HEK293 (cell line): ENCODE data around the gene MBOAT2.

Experiments used
- CTCF ChIA-PET: fragments of 350-600 bp; formaldehyde crosslinking; extraction: SDS; loops from one replicate; lab custom pipeline; 2021; ENCODE audit warnings: antibody characterized with exemption; lab: Yijun Ruan, JAX
- POLR2A ChIA-PET: fragments of 300-600 bp; formaldehyde crosslinking; extraction: SDS; loops from one replicate; lab custom pipeline; 2020; ENCODE audit warnings: antibody characterized with exemption, inconsistent platforms; lab: Yijun Ruan, JAX
- H3K27ac ChIP-seq: fragments of 200-500 bp; sonication (Bioruptor generic); 2 replicates; pipeline ENCODE4 v1.5.1; 2014; ENCODE audit warnings: low read depth, low read length, control low read depth, inconsistent platforms; ENCODE audit errors: extremely low read depth
- H3K36me3 ChIP-seq, 2 experiments: fragments of 200-500 bp in 1 of 2; sonication (Bioruptor generic) in 1 of 2; 1 replicate in 1 of 2; 2 replicates in 1 of 2; pipeline ENCODE4 v1.5.1; 2014 to 2017; ENCODE audit warnings: inconsistent platforms in 2 of 2, low read length in 2 of 2; ENCODE audit not compliant: control insufficient read depth in 2 of 2, insufficient read depth in 1 of 2
- H3K4me1 ChIP-seq: fragments of 200-500 bp; sonication (Bioruptor generic); 2 replicates; pipeline ENCODE4 v1.5.1; 2014; ENCODE audit warnings: mild to moderate bottlenecking, low read length, inconsistent platforms; ENCODE audit not compliant: control insufficient read depth, insufficient read depth
- H3K4me3 ChIP-seq: 2 replicates; pipeline ENCODE4 v1.5.1; 2011; ENCODE audit warnings: low read depth, mild to moderate bottlenecking, control low read depth, low read length, moderate library complexity
- H3K9me3 ChIP-seq: fragments of 200-500 bp; sonication (Bioruptor generic); 2 replicates; pipeline ENCODE4 v1.5.1; 2014; ENCODE audit warnings: low read depth, low read length, inconsistent platforms; ENCODE audit not compliant: control insufficient read depth, insufficient read depth
- GLI2 ChIP-seq: fragments of 450-650 bp; formaldehyde crosslinking; IDR thresholded peaks from 2 replicates; pipeline ENCODE4; 2017; ENCODE audit warnings: missing biosample characterization, missing genetic modification characterization, low read depth, borderline replicate concordance
- HOXA7 ChIP-seq: sonication (generic); formaldehyde crosslinking; IDR thresholded peaks from 2 replicates; pipeline ENCODE4 v1.8.1; 2022; ENCODE audit warnings: missing genetic modification reagents, borderline replicate concordance
- MEIS1 ChIP-seq: sonication (generic); formaldehyde crosslinking; IDR thresholded peaks from 2 replicates; pipeline ENCODE4 v1.8.1; 2022; ENCODE audit warnings: missing genetic modification reagents, mild to moderate bottlenecking, borderline replicate concordance
- SALL2 ChIP-seq: fragments of 450-650 bp; formaldehyde crosslinking; IDR thresholded peaks from 2 replicates; pipeline ENCODE4 v1.5.0; 2017; ENCODE audit warnings: missing biosample characterization, mild to moderate bottlenecking, missing genetic modification characterization, borderline replicate concordance
- TRIM28 ChIP-seq: IDR thresholded peaks from 2 replicates; pipeline ENCODE4 v1.6.1; 2011; ENCODE audit warnings: low read length, control low read depth, borderline replicate concordance
- YY2 ChIP-seq: fragments of 450-650 bp; formaldehyde crosslinking; IDR thresholded peaks from 2 replicates; pipeline ENCODE4 v1.5.1; 2016; ENCODE audit warnings: missing biosample characterization, missing genetic modification characterization
- ZFP3 ChIP-seq: fragments of 450-650 bp; formaldehyde crosslinking; IDR thresholded peaks from 2 replicates; pipeline ENCODE4 v1.5.1; 2016; ENCODE audit warnings: low read depth, missing biosample characterization, missing genetic modification characterization
- ZNF112 ChIP-seq: fragments of 450-650 bp; formaldehyde crosslinking; IDR thresholded peaks from 2 replicates; pipeline ENCODE4 v1.5.0; 2017; ENCODE audit warnings: missing biosample characterization, missing genetic modification characterization
- ZNF132 ChIP-seq: fragments of 450-650 bp; formaldehyde crosslinking; IDR thresholded peaks from 2 replicates; pipeline ENCODE4 v1.5.1; 2017; ENCODE audit warnings: missing biosample characterization, missing genetic modification characterization, borderline replicate concordance
- ZNF529 ChIP-seq: fragments of 450-650 bp; formaldehyde crosslinking; IDR thresholded peaks from 2 replicates; pipeline ENCODE4 v1.5.1; 2017; ENCODE audit warnings: missing genetic modification characterization, missing biosample characterization; ENCODE audit not compliant: insufficient replicate concordance
- ZNF561 ChIP-seq: fragments of 450-650 bp; IDR thresholded peaks from 2 replicates; pipeline ENCODE4 v1.5.1; 2018; ENCODE audit warnings: missing biosample characterization, missing genetic modification characterization, borderline replicate concordance
- ZNF624 ChIP-seq: fragments of 450-650 bp; formaldehyde crosslinking; IDR thresholded peaks from 2 replicates; pipeline ENCODE4 v1.5.1; 2017; ENCODE audit warnings: missing biosample characterization, missing genetic modification characterization
- ZNF660 ChIP-seq: fragments of 450-650 bp; IDR thresholded peaks from 2 replicates; pipeline ENCODE4 v1.5.1; 2018; ENCODE audit warnings: missing biosample characterization, mild to moderate bottlenecking, missing genetic modification characterization
- ZNF670 ChIP-seq: fragments of 450-650 bp; formaldehyde crosslinking; IDR thresholded peaks from 2 replicates; pipeline ENCODE4 v1.5.1; 2016; ENCODE audit warnings: missing biosample characterization, missing genetic modification characterization, low read depth
- TF ChIP-seq, protein P1 (sequence below): fragments of 450-650 bp; formaldehyde crosslinking; IDR thresholded peaks from 2 replicates; pipeline ENCODE4 v1.5.1; 2016; ENCODE audit warnings: missing biosample characterization, missing genetic modification characterization, low read depth
- TF ChIP-seq, protein P2 (sequence below): fragments of 450-650 bp; IDR thresholded peaks from 2 replicates; pipeline ENCODE4 v1.5.1; 2018; ENCODE audit warnings: missing biosample characterization, missing genetic modification characterization
- TF ChIP-seq, protein P3 (sequence below): fragments of 450-650 bp; formaldehyde crosslinking; IDR thresholded peaks from 2 replicates; pipeline ENCODE4 v1.5.0; 2017; ENCODE audit warnings: missing biosample characterization, missing genetic modification characterization, borderline replicate concordance
- TF ChIP-seq, protein P4 (sequence below): fragments of 450-650 bp; formaldehyde crosslinking; IDR thresholded peaks from 2 replicates; pipeline ENCODE4 v1.5.1; 2016; ENCODE audit warnings: missing biosample characterization, missing genetic modification characterization
- TF ChIP-seq, protein P5 (sequence below): fragments of 450-650 bp; formaldehyde crosslinking; IDR thresholded peaks from 2 replicates; pipeline ENCODE4 v1.5.1; 2017; ENCODE audit warnings: missing biosample characterization, missing genetic modification characterization
- TF ChIP-seq, protein P6 (sequence below): fragments of 450-650 bp; formaldehyde crosslinking; IDR thresholded peaks from 2 replicates; pipeline ENCODE4 v1.5.1; 2016; ENCODE audit warnings: missing biosample characterization, missing genetic modification characterization, borderline replicate concordance

The MBOAT2 gene

DNA sequence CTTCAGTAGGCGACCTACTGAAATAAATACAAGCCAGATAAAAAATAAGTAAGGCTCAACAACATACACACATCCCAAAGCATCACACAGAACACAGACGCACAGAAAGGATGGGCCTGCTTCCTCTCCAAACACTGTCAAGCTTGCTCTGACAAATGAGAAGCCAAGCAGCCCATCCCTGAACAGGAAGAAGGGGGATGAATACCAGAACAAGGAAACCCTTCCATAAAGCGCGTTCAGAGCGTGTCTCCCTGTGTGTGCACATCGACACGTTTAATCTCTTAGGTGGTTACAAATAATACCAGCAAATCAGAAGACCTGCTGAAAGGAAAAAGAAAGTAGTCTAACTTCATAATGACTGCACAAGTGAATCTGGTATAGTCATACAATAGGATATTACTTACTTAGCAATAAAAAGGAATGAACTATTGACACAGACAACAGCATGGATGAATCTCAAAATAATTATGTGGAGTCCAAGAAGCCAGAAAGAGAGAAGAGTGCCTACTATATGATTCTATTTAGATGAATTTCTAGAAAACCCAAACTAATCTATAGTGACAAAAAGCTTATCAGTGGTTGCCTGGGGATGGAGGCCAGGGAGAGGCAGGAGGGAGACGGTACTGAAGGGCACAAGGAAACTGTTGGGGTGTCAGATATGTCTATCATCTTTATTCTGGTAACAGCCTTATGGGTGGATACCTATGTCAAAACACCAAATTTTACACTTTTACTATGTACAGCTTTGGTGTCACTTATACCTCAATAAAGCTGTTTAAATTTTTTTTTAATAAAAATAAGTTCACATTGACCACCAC lies 26.8 kb downstream of the MBOAT2 start:
- POLR2A ChIA-PET = no interaction called here
- TF ChIP-seq, protein P1, sequence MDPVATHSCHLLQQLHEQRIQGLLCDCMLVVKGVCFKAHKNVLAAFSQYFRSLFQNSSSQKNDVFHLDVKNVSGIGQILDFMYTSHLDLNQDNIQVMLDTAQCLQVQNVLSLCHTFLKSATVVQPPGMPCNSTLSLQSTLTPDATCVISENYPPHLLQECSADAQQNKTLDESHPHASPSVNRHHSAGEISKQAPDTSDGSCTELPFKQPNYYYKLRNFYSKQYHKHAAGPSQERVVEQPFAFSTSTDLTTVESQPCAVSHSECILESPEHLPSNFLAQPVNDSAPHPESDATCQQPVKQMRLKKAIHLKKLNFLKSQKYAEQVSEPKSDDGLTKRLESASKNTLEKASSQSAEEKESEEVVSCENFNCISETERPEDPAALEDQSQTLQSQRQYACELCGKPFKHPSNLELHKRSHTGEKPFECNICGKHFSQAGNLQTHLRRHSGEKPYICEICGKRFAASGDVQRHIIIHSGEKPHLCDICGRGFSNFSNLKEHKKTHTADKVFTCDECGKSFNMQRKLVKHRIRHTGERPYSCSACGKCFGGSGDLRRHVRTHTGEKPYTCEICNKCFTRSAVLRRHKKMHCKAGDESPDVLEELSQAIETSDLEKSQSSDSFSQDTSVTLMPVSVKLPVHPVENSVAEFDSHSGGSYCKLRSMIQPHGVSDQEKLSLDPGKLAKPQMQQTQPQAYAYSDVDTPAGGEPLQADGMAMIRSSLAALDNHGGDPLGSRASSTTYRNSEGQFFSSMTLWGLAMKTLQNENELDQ (tag by site-specific recombination) = no peak
- TF ChIP-seq, protein P2, sequence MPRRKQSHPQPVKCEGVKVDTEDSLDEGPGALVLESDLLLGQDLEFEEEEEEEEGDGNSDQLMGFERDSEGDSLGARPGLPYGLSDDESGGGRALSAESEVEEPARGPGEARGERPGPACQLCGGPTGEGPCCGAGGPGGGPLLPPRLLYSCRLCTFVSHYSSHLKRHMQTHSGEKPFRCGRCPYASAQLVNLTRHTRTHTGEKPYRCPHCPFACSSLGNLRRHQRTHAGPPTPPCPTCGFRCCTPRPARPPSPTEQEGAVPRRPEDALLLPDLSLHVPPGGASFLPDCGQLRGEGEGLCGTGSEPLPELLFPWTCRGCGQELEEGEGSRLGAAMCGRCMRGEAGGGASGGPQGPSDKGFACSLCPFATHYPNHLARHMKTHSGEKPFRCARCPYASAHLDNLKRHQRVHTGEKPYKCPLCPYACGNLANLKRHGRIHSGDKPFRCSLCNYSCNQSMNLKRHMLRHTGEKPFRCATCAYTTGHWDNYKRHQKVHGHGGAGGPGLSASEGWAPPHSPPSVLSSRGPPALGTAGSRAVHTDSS (tag by site-specific recombination) = no peak
- no peak for TF ChIP-seq MEIS1 (CRISPR knock-in tag)
- no peak for TF ChIP-seq GLI2 (tag by site-specific recombination)
- TF ChIP-seq, protein P3, sequence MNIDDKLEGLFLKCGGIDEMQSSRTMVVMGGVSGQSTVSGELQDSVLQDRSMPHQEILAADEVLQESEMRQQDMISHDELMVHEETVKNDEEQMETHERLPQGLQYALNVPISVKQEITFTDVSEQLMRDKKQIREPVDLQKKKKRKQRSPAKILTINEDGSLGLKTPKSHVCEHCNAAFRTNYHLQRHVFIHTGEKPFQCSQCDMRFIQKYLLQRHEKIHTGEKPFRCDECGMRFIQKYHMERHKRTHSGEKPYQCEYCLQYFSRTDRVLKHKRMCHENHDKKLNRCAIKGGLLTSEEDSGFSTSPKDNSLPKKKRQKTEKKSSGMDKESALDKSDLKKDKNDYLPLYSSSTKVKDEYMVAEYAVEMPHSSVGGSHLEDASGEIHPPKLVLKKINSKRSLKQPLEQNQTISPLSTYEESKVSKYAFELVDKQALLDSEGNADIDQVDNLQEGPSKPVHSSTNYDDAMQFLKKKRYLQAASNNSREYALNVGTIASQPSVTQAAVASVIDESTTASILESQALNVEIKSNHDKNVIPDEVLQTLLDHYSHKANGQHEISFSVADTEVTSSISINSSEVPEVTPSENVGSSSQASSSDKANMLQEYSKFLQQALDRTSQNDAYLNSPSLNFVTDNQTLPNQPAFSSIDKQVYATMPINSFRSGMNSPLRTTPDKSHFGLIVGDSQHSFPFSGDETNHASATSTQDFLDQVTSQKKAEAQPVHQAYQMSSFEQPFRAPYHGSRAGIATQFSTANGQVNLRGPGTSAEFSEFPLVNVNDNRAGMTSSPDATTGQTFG (tag by site-specific recombination) = no peak
- TF ChIP-seq TRIM28 = no peak
- TF ChIP-seq, protein P4, sequence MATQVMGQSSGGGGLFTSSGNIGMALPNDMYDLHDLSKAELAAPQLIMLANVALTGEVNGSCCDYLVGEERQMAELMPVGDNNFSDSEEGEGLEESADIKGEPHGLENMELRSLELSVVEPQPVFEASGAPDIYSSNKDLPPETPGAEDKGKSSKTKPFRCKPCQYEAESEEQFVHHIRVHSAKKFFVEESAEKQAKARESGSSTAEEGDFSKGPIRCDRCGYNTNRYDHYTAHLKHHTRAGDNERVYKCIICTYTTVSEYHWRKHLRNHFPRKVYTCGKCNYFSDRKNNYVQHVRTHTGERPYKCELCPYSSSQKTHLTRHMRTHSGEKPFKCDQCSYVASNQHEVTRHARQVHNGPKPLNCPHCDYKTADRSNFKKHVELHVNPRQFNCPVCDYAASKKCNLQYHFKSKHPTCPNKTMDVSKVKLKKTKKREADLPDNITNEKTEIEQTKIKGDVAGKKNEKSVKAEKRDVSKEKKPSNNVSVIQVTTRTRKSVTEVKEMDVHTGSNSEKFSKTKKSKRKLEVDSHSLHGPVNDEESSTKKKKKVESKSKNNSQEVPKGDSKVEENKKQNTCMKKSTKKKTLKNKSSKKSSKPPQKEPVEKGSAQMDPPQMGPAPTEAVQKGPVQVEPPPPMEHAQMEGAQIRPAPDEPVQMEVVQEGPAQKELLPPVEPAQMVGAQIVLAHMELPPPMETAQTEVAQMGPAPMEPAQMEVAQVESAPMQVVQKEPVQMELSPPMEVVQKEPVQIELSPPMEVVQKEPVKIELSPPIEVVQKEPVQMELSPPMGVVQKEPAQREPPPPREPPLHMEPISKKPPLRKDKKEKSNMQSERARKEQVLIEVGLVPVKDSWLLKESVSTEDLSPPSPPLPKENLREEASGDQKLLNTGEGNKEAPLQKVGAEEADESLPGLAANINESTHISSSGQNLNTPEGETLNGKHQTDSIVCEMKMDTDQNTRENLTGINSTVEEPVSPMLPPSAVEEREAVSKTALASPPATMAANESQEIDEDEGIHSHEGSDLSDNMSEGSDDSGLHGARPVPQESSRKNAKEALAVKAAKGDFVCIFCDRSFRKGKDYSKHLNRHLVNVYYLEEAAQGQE (tag by site-specific recombination) = no peak
- TF ChIP-seq SALL2 (tag by site-specific recombination) = no peak
- no peak for TF ChIP-seq ZNF112 (tag by site-specific recombination)
- no peak for TF ChIP-seq ZNF624 (tag by site-specific recombination)
- TF ChIP-seq, protein P5, sequence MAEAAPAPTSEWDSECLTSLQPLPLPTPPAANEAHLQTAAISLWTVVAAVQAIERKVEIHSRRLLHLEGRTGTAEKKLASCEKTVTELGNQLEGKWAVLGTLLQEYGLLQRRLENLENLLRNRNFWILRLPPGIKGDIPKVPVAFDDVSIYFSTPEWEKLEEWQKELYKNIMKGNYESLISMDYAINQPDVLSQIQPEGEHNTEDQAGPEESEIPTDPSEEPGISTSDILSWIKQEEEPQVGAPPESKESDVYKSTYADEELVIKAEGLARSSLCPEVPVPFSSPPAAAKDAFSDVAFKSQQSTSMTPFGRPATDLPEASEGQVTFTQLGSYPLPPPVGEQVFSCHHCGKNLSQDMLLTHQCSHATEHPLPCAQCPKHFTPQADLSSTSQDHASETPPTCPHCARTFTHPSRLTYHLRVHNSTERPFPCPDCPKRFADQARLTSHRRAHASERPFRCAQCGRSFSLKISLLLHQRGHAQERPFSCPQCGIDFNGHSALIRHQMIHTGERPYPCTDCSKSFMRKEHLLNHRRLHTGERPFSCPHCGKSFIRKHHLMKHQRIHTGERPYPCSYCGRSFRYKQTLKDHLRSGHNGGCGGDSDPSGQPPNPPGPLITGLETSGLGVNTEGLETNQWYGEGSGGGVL = no peak
- TF ChIP-seq, protein P6, sequence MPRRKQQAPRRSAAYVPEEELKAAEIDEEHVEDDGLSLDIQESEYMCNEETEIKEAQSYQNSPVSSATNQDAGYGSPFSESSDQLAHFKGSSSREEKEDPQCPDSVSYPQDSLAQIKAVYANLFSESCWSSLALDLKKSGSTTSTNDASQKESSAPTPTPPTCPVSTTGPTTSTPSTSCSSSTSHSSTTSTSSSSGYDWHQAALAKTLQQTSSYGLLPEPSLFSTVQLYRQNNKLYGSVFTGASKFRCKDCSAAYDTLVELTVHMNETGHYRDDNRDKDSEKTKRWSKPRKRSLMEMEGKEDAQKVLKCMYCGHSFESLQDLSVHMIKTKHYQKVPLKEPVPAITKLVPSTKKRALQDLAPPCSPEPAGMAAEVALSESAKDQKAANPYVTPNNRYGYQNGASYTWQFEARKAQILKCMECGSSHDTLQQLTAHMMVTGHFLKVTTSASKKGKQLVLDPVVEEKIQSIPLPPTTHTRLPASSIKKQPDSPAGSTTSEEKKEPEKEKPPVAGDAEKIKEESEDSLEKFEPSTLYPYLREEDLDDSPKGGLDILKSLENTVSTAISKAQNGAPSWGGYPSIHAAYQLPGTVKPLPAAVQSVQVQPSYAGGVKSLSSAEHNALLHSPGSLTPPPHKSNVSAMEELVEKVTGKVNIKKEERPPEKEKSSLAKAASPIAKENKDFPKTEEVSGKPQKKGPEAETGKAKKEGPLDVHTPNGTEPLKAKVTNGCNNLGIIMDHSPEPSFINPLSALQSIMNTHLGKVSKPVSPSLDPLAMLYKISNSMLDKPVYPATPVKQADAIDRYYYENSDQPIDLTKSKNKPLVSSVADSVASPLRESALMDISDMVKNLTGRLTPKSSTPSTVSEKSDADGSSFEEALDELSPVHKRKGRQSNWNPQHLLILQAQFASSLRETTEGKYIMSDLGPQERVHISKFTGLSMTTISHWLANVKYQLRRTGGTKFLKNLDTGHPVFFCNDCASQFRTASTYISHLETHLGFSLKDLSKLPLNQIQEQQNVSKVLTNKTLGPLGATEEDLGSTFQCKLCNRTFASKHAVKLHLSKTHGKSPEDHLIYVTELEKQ (tag by site-specific recombination) = no peak
- TF ChIP-seq ZNF132 = no peak
- no peak for TF ChIP-seq ZNF660 (tag by site-specific recombination)
- TF ChIP-seq HOXA7 (CRISPR knock-in tag) = no peak
- TF ChIP-seq ZFP3 (tag by site-specific recombination) = no peak
- TF ChIP-seq ZNF670 (tag by site-specific recombination) = no peak
- TF ChIP-seq YY2 = no peak
- no peak for TF ChIP-seq ZNF529 (tag by site-specific recombination)
- TF ChIP-seq ZNF561 (tag by site-specific recombination) = no peak
- TF ChIP-seq, all 188 proteins: peak for 0
- CTCF ChIA-PET = interaction anchor here (0.8 to 1.0 kb wide), 2 partner anchors 12 to 162 kb away, joined by 3 to 4 read pairs; no protein-coding TSS in a partner anchor
- no peaks in the 10 kb centered on the region for H3K9me3 ChIP-seq
- H3K4me1 ChIP-seq = peaks cover 2% of the 10 kb centered on the region; the same call in 1 of the 2 replicates
- H3K27ac ChIP-seq = no peak overlapping the region
- no peaks in the 10 kb centered on the region for H3K36me3 ChIP-seq
- H3K4me3 ChIP-seq = no peak overlapping the region
